Smooth muscle cell (in vitro differentiated cells): ENCODE results near the gene PCLO. TPM values are rescaled to one million over a fixed set of nuclear protein-coding genes. Genes with fewer than 3 reads are reported as not detected.
"Not testable (repeated sequence)": the region's sequence is repeated elsewhere in the genome, so short reads cannot be mapped to it uniquely, and the experiment has no call there.

ENCODE experiments used
- DNase-seq: peaks from one replicate; lab custom pipeline; 2025; ENCODE audit not compliant: unreplicated experiment; lab: John Stamatoyannopoulos, UW
- H2AFZ ChIP-seq: fragments of 200-600 bp; sonication (generic); 2 replicates; pipeline ENCODE4 v1.6.0; 2016; ENCODE audit warnings: antibody characterized with exemption, low read depth, mild to moderate bottlenecking
- H3F3A ChIP-seq: fragments of 200-600 bp; sonication (generic); 2 replicates; pipeline ENCODE4 v1.6.0; 2017; ENCODE audit warnings: antibody characterized with exemption, low read depth
- H3K27ac ChIP-seq: fragments of 200-600 bp; sonication (generic); 2 replicates; pipeline ENCODE4 v1.5.1; 2016; ENCODE audit warnings: low read depth, mild to moderate bottlenecking
- H3K27me3 ChIP-seq: fragments of 200-600 bp; sonication (generic); 2 replicates; pipeline ENCODE4 v1.6.1; 2016; ENCODE audit warnings: low read depth, mild to moderate bottlenecking
- H3K36me3 ChIP-seq: fragments of 200-600 bp; sonication (generic); 2 replicates; pipeline ENCODE4 v1.5.1; 2016; ENCODE audit warnings: low read depth
- H3K4me1 ChIP-seq: fragments of 200-600 bp; sonication (generic); 2 replicates; pipeline ENCODE4 v1.5.1; 2016; ENCODE audit warnings: low read depth
- H3K4me2 ChIP-seq: fragments of 200-600 bp; sonication (generic); 2 replicates; pipeline ENCODE4 v1.6.0; 2016; ENCODE audit warnings: mild to moderate bottlenecking
- H3K4me3 ChIP-seq: fragments of 200-600 bp; sonication (generic); 2 replicates; pipeline ENCODE4 v1.5.1; 2016; ENCODE audit warnings: mild to moderate bottlenecking
- H3K79me2 ChIP-seq: fragments of 200-600 bp; sonication (generic); 2 replicates; pipeline ENCODE4 v1.6.0; 2016; ENCODE audit warnings: low read depth, mild to moderate bottlenecking
- H3K9ac ChIP-seq: fragments of 200-600 bp; sonication (generic); 2 replicates; pipeline ENCODE4 v1.6.0; 2016; ENCODE audit warnings: low read depth
- H3K9me3 ChIP-seq: fragments of 200-600 bp; sonication (generic); replicated peaks from 2 replicates; pipeline ENCODE4 v1.5.1; 2016; ENCODE audit warnings: low read depth
- H4K20me1 ChIP-seq: fragments of 200-600 bp; sonication (generic); 2 replicates; pipeline ENCODE4 v1.6.0; 2016; ENCODE audit warnings: low read depth
- WGBS: methylation state at CpG from one replicate; pipeline ENCODE4 v1.1.7; 2016; ENCODE audit warnings: low lambda C conversion rate; 5-methylcytosine and 5-hydroxymethylcytosine counted together
- polyA plus RNA-seq: library from polyadenylated mRNA; unstranded; fragments of >200 nt; fragmentation: Nextera tagmentation; extraction: Ambion mirVana; gene quantifications from 2 replicates; pipeline ENCODE4 v1.2.1, GENCODE V29; 2016
- total RNA-seq: library from RNA; depleted of rRNA; stranded (reverse); fragments of >200 nt; gene quantifications from 2 replicates; pipeline ENCODE4 v1.2.3, GENCODE V29; 2014
- TF ChIP-seq, protein P1 (sequence below): fragments of 200-600 bp; sonication (generic); IDR thresholded peaks from 2 replicates; pipeline ENCODE4 v1.5.1; 2017; ENCODE audit warnings: borderline replicate concordance, mild to moderate bottlenecking, antibody characterized with exemption; ENCODE audit not compliant: insufficient read depth, poor library complexity, severe bottlenecking

Gene PCLO
- total and polyA plus RNA-seq, 2 experiments from 2014 or later, result 0.42 to 1.9 TPM

DNA sequence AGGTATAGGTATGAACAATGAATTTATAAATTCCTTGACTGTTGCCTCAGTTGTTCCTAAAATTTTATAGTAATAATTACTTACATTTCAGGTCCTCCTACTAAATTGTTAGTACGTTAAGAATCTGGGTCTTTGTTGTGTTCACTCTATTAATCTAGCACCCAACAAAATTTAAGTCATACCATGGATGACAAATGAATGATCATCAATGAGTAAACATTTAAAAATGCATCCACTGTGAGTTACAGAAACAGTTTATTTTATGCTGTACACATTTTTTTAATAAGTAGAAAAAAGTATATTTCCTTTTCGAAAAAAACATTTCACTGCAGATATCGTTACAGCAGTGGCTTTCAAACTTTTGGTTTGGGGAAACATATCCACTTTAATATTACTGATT is 265.2 kb downstream of the PCLO start:
- DNase-seq, result no peak
- no peak overlapping the region for H3K4me2 ChIP-seq
- 87% methylated on average over 3 of the region's 3 CpGs for WGBS

GRCh38 chr7:82894341-82894740 is 268.3 kb downstream of the PCLO start:
- H3K4me3 ChIP-seq, H3K4me2 ChIP-seq, H3K9me3 ChIP-seq, H3K9ac ChIP-seq, H3K27me3 ChIP-seq, H2AFZ ChIP-seq, H3K79me2 ChIP-seq, H3K4me1 ChIP-seq, H4K20me1 ChIP-seq, H3F3A ChIP-seq, DNase-seq, H3K36me3 ChIP-seq, H3K27ac ChIP-seq: not testable (repeated sequence)
- 69% methylated on average over 7 of the region's 7 CpGs for WGBS

More for the DNA sequence above, 265.2 kb downstream of the PCLO start:
- Histone ChIP-seq H3K36me3 (no peaks in the 10 kb centered on the region), H3K9me3 (no peaks in the 10 kb centered on the region), H3K27me3 (no peaks in the 10 kb centered on the region), H3K27ac (no peak overlapping the region), H3F3A (no peaks in the 10 kb centered on the region), H4K20me1 (no peaks in the 10 kb centered on the region), H3K4me3 (no peak overlapping the region), H3K4me1 (no peaks in the 10 kb centered on the region), H3K9ac (no peak overlapping the region), H3K79me2 (no peaks in the 10 kb centered on the region), H2AFZ (no peak overlapping the region)
- TF ChIP-seq, protein P1, sequence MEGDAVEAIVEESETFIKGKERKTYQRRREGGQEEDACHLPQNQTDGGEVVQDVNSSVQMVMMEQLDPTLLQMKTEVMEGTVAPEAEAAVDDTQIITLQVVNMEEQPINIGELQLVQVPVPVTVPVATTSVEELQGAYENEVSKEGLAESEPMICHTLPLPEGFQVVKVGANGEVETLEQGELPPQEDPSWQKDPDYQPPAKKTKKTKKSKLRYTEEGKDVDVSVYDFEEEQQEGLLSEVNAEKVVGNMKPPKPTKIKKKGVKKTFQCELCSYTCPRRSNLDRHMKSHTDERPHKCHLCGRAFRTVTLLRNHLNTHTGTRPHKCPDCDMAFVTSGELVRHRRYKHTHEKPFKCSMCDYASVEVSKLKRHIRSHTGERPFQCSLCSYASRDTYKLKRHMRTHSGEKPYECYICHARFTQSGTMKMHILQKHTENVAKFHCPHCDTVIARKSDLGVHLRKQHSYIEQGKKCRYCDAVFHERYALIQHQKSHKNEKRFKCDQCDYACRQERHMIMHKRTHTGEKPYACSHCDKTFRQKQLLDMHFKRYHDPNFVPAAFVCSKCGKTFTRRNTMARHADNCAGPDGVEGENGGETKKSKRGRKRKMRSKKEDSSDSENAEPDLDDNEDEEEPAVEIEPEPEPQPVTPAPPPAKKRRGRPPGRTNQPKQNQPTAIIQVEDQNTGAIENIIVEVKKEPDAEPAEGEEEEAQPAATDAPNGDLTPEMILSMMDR, result no peak

GRCh38 chr7:82886324-82886723 is 276.4 kb downstream of the PCLO start:
- Histone ChIP-seq H3K4me2 (no peak overlapping the region), H3F3A (no peaks in the 10 kb centered on the region), H3K36me3 (no peaks in the 10 kb centered on the region), H3K4me1 (no peaks in the 10 kb centered on the region), H3K9me3 (no peaks in the 10 kb centered on the region), H3K27me3 (no peaks in the 10 kb centered on the region), H3K4me3 (no peak overlapping the region), H2AFZ (no peak overlapping the region), H3K79me2 (no peaks in the 10 kb centered on the region), H3K27ac (no peak overlapping the region), H4K20me1 (no peaks in the 10 kb centered on the region), H3K9ac (no peak overlapping the region)
- 0% methylated on average over 1 of the region's 1 CpG for WGBS
- TF ChIP-seq, protein P1, result no peak
- DNase-seq, result no peak

- TF ChIP-seq, protein P1, result no peak
- H4K20me1 ChIP-seq, result no peaks in the 10 kb centered on the region
- H3K4me1 ChIP-seq, result no peaks in the 10 kb centered on the region
- no peaks in the 10 kb centered on the region for H3K79me2 ChIP-seq
- H3F3A ChIP-seq, result no peaks in the 10 kb centered on the region
- H3K27ac ChIP-seq, result no peak overlapping the region
- no peak overlapping the region for H3K9ac ChIP-seq
- no peak overlapping the region for H3K4me2 ChIP-seq
- no peaks in the 10 kb centered on the region for H3K9me3 ChIP-seq
- no peak overlapping the region for H2AFZ ChIP-seq
- H3K36me3 ChIP-seq, result no peaks in the 10 kb centered on the region
- 94% methylated on average over 6 of the region's 6 CpGs for WGBS
- no peaks in the 10 kb centered on the region for H3K27me3 ChIP-seq
- DNase-seq, result no peak
- H3K4me3 ChIP-seq, result no peak overlapping the region
These were observed 296.8 kb downstream of the PCLO start for GRCh38 chr7:82865856-82866255.
